LHCN-M2 (cell line): ENCODE data around the gene IFNK. TPM values are rescaled to one million over a fixed set of nuclear protein-coding genes. Genes with fewer than 3 reads are reported as not detected.
A peak's percentile ranks its signal among the peaks of the same experiment; 100 is the strongest.

Experiments
- DNase-seq: peaks from one replicate; pipeline ENCODE4 v3.0.0-alpha.2; 2012; ENCODE audit warnings: low read depth
- total RNA-seq: library from RNA; depleted of rRNA; stranded (reverse); fragments of >200 nt; gene quantifications from 2 replicates; pipeline ENCODE4 v1.2.3, GENCODE V29; 2014

The IFNK gene
- total RNA-seq, 1 experiment from 2014 or later = not detected

- DNase-seq = no peak
These were observed 12.3 kb upstream of the IFNK start for GRCh38 chr9:27511771-27512170.

- DNase-seq = no peak
These were observed 9.5 kb upstream of the IFNK start for GRCh38 chr9:27514551-27514950.

GRCh38 chr9:27518006-27518405 lies 6.1 kb upstream of the IFNK start:
- DNase-seq = no peak

- no peak for DNase-seq
These were observed 5.3 kb upstream of the IFNK start for GRCh38 chr9:27518809-27519208.

- DNase-seq = no peak
These were observed 4.3 kb upstream of the IFNK start for GRCh38 chr9:27519466-27520465.

- DNase-seq = no peak
These were observed 3.1 kb upstream of the IFNK start for GRCh38 chr9:27520986-27521385.

- DNase-seq = no peak
These were observed 949 bp upstream of the IFNK start for GRCh38 chr9:27523141-27523540.

GRCh38 chr9:27527702-27528075 lies 3.6 kb downstream of the IFNK start:
- no peak for DNase-seq

GRCh38 chr9:27528076-27528885 lies 4.2 kb downstream of the IFNK start:
- DNase-seq = no peak

- DNase-seq = no peak
These were observed 4.8 kb downstream of the IFNK start for GRCh38 chr9:27528886-27529315.

GRCh38 chr9:27529316-27530278 lies 5.5 kb downstream of the IFNK start, which contains the start of gene MOB3B:
MOB3B (minus strand) TSS chr9:27529814; CDS start chr9:27455550, 74,264 bp downstream.
- peak; percentile 48 for DNase-seq

GRCh38 chr9:27530915-27531755 lies 7.0 kb downstream of the IFNK start:
- DNase-seq = no peak

- no peak for DNase-seq
These were observed 8.0 kb downstream of the IFNK start for GRCh38 chr9:27532046-27532445.

GRCh38 chr9:27533311-27533710 lies 9.2 kb downstream of the IFNK start:
- no peak for DNase-seq

- no peak for DNase-seq
These were observed 10.0 kb downstream of the IFNK start for GRCh38 chr9:27534131-27534530.

GRCh38 chr9:27534658-27535209 lies 10.6 kb downstream of the IFNK start:
- no peak for DNase-seq

- no peak for DNase-seq
These were observed 11.6 kb downstream of the IFNK start for GRCh38 chr9:27535701-27536118.

- no peak for DNase-seq
These were observed 12.1 kb downstream of the IFNK start for GRCh38 chr9:27536168-27536567.

GRCh38 chr9:27537027-27537435 lies 12.9 kb downstream of the IFNK start:
- no peak for DNase-seq

- no peak for DNase-seq
These were observed 13.7 kb downstream of the IFNK start for GRCh38 chr9:27537756-27538155.
